ENCODE measurements around the gene NDRG2. TPM values are rescaled to one million over a fixed set of nuclear protein-coding genes. Genes with fewer than 3 reads are reported as not detected.

NDRG2 gene
- total RNA-seq, 2 donors from 2014 or later = 335 to 360 TPM

DNA sequence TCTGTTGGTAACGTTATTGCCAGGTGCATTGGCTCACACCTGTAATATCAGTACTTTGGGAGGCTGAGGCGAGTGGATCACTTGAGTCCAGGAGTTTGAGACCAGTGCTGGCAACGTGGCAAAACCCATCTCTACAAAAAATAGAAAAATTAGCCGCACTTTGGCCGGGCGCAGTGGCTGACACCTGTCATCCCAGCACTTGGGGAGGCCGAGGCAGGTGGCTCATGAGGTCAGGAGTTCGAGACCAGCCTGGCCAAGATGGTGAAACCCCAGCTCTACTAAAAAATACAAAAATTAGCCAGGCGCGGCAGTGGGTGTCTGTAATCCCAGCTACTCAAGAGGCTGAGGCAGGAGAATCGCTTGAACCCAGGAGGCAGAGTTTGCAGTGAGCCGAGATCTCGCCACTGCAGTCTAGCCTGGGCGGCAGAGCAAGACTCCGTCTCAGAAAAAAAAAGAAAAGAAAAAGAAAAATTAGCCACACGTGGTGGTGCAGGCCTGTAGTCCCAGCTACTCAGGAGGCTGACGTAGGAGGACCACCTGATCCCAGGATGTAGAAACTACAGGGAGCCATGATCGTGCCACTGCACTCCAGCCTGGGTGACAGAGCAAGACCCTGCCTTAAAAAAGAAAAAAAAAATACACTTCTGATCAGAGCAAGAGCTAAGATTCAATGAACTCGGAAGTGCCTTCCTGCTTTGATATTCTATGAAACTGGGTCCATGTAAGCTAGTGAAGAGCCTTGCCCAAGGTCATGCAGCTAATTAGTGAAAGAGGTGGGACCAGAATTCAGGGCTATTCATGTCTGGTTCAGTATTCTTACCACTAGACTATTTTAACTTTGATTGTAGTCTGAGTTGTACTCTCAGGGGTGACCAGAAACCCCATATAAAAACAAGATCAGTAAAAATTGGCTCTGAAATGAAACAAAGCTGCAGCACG lies 28.6 kb upstream of the NDRG2 start:
- Histone ChIP-seq H3K9me3 (no peaks in the 10 kb centered on the region), H3K27me3 (no peaks in the 10 kb centered on the region), H3K36me3 (no peaks in the 10 kb centered on the region), H3K27ac (no peak overlapping the region), H3K4me1 (peaks cover 0 to 4% of the 10 kb centered on the region in 2 donors), H3K4me3 (no peak overlapping the region)
- DNase-seq (ENCODE audit: low spot score) = no peak
- TF ChIP-seq, protein P1, sequence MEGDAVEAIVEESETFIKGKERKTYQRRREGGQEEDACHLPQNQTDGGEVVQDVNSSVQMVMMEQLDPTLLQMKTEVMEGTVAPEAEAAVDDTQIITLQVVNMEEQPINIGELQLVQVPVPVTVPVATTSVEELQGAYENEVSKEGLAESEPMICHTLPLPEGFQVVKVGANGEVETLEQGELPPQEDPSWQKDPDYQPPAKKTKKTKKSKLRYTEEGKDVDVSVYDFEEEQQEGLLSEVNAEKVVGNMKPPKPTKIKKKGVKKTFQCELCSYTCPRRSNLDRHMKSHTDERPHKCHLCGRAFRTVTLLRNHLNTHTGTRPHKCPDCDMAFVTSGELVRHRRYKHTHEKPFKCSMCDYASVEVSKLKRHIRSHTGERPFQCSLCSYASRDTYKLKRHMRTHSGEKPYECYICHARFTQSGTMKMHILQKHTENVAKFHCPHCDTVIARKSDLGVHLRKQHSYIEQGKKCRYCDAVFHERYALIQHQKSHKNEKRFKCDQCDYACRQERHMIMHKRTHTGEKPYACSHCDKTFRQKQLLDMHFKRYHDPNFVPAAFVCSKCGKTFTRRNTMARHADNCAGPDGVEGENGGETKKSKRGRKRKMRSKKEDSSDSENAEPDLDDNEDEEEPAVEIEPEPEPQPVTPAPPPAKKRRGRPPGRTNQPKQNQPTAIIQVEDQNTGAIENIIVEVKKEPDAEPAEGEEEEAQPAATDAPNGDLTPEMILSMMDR (IDR thresholded peaks at IDR 0.05) = no peak

- H3K4me1 ChIP-seq = peaks cover 0 to 14% of the 10 kb centered on the region in 2 donors
- H3K27me3 ChIP-seq = no peaks in the 10 kb centered on the region
- TF ChIP-seq, protein P1 (IDR thresholded peaks at IDR 0.05) = no peak
- no peak for DNase-seq (ENCODE audit: low spot score)
- H3K4me3 ChIP-seq = no peak overlapping the region
- no peaks in the 10 kb centered on the region for H3K36me3 ChIP-seq
- H3K27ac ChIP-seq = no peak overlapping the region
- H3K9me3 ChIP-seq = no peaks in the 10 kb centered on the region
These were observed 25.7 kb upstream of the NDRG2 start for GRCh38 chr14:21050597-21050996.

- DNase-seq (ENCODE audit: low spot score) = no peak
- Histone ChIP-seq H3K9me3 (no peaks in the 10 kb centered on the region), H3K36me3 (no peaks in the 10 kb centered on the region), H3K27me3 (no peaks in the 10 kb centered on the region), H3K4me3 (no peak overlapping the region), H3K27ac (no peak overlapping the region), H3K4me1 (peaks cover 0 to 16% of the 10 kb centered on the region in 2 donors)
- TF ChIP-seq, protein P1 (IDR thresholded peaks at IDR 0.05) = no peak
These were observed 24.4 kb upstream of the NDRG2 start for GRCh38 chr14:21049271-21049673.

DNA sequence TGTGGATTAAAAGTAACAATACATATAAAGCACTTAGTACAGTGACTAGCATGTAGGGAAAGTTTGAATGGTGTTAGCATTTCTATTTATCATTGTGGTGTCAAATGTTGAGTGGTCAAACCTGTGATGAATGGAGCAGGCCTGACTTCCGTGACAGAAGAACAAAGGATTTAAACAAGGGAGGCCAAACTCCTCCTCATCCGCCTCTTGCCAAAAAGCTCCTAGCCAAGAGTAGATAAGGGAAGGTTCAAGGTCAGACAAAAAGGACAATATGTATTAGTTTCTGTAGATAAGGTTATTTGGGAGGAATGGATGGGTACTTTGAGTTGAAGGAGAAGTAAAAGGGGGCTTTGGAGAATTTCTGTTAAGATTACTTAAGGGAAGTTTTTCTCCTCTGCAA lies 23.8 kb upstream of the NDRG2 start:
- Histone ChIP-seq H3K9me3 (no peaks in the 10 kb centered on the region), H3K27ac (no peak overlapping the region), H3K4me3 (no peak overlapping the region), H3K36me3 (no peaks in the 10 kb centered on the region), H3K4me1 (peaks cover 0 to 22% of the 10 kb centered on the region in 2 donors), H3K27me3 (no peaks in the 10 kb centered on the region)
- TF ChIP-seq, protein P1 (IDR thresholded peaks at IDR 0.05) = no peak
- no peak for DNase-seq (ENCODE audit: low spot score)

- H3K27me3 ChIP-seq = no peaks in the 10 kb centered on the region
- H3K36me3 ChIP-seq = no peaks in the 10 kb centered on the region
- no peak overlapping the region for H3K4me3 ChIP-seq
- TF ChIP-seq, protein P1 (IDR thresholded peaks at IDR 0.05) = no peak
- no peak for DNase-seq (ENCODE audit: low spot score)
- H3K9me3 ChIP-seq = no peaks in the 10 kb centered on the region
- H3K4me1 ChIP-seq = peaks cover 0 to 34% of the 10 kb centered on the region in 2 donors
- no peak overlapping the region for H3K27ac ChIP-seq
These were observed 22.5 kb upstream of the NDRG2 start for GRCh38 chr14:21047378-21047781.

Measured in right atrium auricular region (tissue), 2 donors.